SU-DHL-6 (cell line): Measurements from ENCODE around the gene TRAPPC10.
"Not testable (repeated sequence)": the region's sequence is repeated elsewhere in the genome, so short reads cannot be mapped to it uniquely, and the experiment has no call there.

Source experiments
- CTCF ChIP-seq: fragments of 200-600 bp; sonication (generic); IDR thresholded peaks from one replicate; pipeline ENCODE4 v1.5.1; 2017; ENCODE audit warnings: antibody characterized with exemption, mild to moderate bottlenecking, low read length, moderate library complexity; ENCODE audit not compliant: insufficient read depth, poor library complexity, severe bottlenecking
- EZH2phosphoT487 ChIP-seq: fragments of 200-600 bp; sonication (generic), shearing (Covaris generic); conservative IDR thresholded peaks from 2 replicates; pipeline ENCODE4 v1.6.1; 2018; ENCODE audit warnings: mild to moderate bottlenecking, antibody characterized with exemption, low read length, moderate library complexity, mixed read lengths

GRCh38 chr21:44145616-44146015, 133.5 kb downstream of the TRAPPC10 start:
- not testable (repeated sequence) for TF ChIP-seq CTCF, EZH2phosphoT487
